AG09309 (cell line): ENCODE results near the gene FCN1.

Experiments used
- DNase-seq: peaks from one replicate; pipeline ENCODE4 v3.0.0-alpha.2; 2010; ENCODE audit warnings: low read depth
- H3K4me3 ChIP-seq: 2 replicates; pipeline ENCODE4 v1.5.1; 2011; ENCODE audit warnings: mild to moderate bottlenecking, low read depth, low read length, moderate library complexity; ENCODE audit not compliant: control insufficient read depth
- CTCF ChIP-seq: IDR thresholded peaks from 2 replicates; pipeline ENCODE4 v1.5.1; 2011; ENCODE audit warnings: mild to moderate bottlenecking, low read depth, low read length, inconsistent platforms; ENCODE audit not compliant: insufficient read depth, control insufficient read depth; ENCODE audit errors: missing control alignments

FCN1 gene

DNA sequence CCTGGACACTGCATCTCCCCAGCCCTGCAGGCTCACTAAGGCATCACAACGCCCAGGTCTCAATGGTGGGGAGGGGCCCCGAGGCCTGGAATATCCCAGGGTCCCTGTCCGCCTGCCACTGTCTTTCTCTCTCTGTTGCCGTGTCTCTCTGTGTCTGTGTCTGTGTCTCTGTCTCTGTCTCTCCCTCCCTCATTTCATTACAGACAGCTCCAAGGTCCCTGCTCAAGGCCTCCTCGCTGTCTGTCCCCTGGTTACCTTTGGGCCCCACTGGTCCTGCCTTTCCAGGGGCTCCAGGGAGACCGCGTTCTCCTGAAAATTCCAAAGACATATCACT is 3.2 kb downstream of the FCN1 start:
- no peak for TF ChIP-seq CTCF
- H3K4me3 ChIP-seq = no peak overlapping the region
- DNase-seq = no peak

GRCh38 chr9:134913713-134914500 is 3.8 kb downstream of the FCN1 start:
- TF ChIP-seq CTCF = no peak
- no peak overlapping the region for H3K4me3 ChIP-seq
- DNase-seq = no peak

DNA sequence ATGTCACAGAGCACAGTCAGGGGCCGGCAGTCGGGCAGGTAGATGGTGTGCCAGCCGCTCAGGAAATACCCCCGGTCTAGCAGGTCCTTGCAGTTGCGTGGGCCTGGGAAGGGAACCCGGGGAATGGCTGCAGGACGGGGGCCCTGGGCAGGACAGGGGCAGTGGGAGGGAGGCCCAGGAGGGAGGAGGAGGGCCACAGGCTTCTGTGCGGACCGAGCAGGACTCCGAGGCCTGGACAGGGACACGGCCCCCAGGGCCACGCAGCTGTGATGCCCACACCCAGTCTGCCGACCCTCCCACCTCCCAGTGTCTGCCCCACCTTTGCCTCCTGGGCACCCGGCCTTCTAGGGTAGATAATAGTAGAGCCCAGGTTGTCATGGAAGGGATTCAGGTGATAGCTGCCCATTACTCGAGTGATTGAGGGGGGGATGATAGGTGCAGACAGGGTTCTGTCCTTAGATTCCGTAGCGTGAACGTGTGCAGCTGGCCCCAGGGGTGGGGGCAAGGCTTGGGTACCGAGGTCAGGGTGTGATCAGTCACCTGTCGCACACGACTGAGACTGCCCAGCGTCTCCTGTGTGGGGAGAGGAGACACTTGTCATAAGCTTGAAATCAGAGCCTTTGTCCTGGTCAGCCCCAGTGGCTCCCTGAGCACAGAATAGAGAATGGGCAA is 4.5 kb downstream of the FCN1 start:
- no peak overlapping the region for H3K4me3 ChIP-seq
- no peak for DNase-seq
- no peak for TF ChIP-seq CTCF

- TF ChIP-seq CTCF = no peak
- H3K4me3 ChIP-seq = no peak overlapping the region
- no peak for DNase-seq
Observed at GRCh38 chr9:134912126-134912840, 5.4 kb downstream of the FCN1 start.

DNA sequence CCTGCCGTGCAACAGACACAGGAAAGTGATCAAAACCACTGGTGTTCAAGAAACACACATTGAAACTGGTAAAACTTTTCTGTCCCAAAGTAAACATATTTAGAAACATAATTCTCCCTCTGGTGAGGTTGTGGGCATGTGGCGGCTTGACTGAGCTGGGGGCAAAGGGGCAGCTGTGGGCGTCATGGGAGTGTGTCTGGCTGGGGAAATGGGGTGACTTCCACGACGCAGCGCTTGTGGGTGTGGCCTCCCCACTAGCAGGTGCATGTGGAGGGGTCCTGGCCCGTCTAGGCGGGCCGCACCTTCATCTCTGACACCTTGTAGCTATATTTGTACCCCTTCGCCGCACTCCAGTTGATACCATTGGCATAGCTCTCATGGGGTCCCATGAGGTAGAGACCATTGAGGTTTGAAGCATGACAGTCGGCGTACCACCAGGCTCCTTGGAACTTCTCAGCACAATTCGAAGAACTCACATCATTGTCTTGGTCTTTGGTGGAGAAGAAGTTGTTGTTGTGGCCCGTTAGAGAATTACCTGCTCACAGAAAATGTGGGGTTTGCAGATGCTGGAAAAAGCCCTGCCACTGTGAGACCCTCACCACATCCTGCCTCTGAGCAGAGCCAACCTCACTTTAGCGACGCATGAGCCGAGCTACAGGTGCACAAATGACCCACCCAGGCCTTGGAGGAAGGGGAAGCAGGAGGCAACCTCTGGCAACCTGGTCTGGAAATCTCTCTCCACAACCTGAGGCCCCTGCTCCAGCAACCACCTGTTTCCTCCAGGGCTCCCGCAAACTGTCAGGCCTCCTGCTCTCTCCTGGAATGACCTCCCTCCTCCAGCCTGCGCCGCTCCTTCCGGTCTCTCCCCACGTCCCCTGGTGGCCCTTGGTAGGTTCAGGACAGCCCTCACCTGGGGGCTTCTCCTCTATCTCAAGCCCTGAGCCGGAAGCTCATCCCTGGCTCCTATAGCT is 7.9 kb downstream of the FCN1 start:
- TF ChIP-seq CTCF = no peak
- no peak for DNase-seq
- H3K4me3 ChIP-seq = no peak overlapping the region
